KMS-11 (cell line): ENCODE measurements around the gene MEMO1.

Source experiments
- H2AFZ ChIP-seq: fragments of 200-600 bp; sonication (generic); 2 replicates; pipeline ENCODE4 v1.6.1; 2016; ENCODE audit warnings: antibody characterized with exemption, mixed run types, low read depth
- H3K27ac ChIP-seq: fragments of 200-600 bp; sonication (generic); 2 replicates; pipeline ENCODE4 v1.6.1; 2016; ENCODE audit warnings: mild to moderate bottlenecking, mixed run types
- H3K27me3 ChIP-seq: fragments of 200-600 bp; sonication (generic); 2 replicates; pipeline ENCODE4 v1.6.1; 2017; ENCODE audit warnings: mild to moderate bottlenecking, low read depth, mixed run types, moderate library complexity; ENCODE audit not compliant: insufficient read depth
- H3K36me3 ChIP-seq: fragments of 200-600 bp; sonication (generic); 2 replicates; pipeline ENCODE4 v1.6.1; 2017; ENCODE audit warnings: mild to moderate bottlenecking, mixed run types; ENCODE audit not compliant: insufficient read depth
- H3K4me1 ChIP-seq: fragments of 200-600 bp; sonication (generic); 2 replicates; pipeline ENCODE4 v1.6.1; 2016; ENCODE audit warnings: mild to moderate bottlenecking, low read depth, mixed run types; ENCODE audit not compliant: poor library complexity, severe bottlenecking
- H3K4me2 ChIP-seq: fragments of 200-600 bp; sonication (generic); 2 replicates; pipeline ENCODE4 v1.7.0; 2016; ENCODE audit warnings: mild to moderate bottlenecking, mixed run types
- H3K4me3 ChIP-seq: fragments of 200-600 bp; sonication (generic); IDR thresholded peaks from 2 replicates; pipeline ENCODE4 v1.6.1; 2017; ENCODE audit warnings: low read depth, low read length, mixed read lengths; ENCODE audit not compliant: insufficient read depth
- H3K79me2 ChIP-seq: fragments of 200-600 bp; sonication (generic); 2 replicates; pipeline ENCODE4 v1.6.1; 2016; ENCODE audit warnings: low read depth, mixed run types; ENCODE audit not compliant: insufficient read depth
- H3K9ac ChIP-seq: fragments of 200-600 bp; sonication (generic); 2 replicates; pipeline ENCODE4 v1.6.1; 2016; ENCODE audit warnings: mild to moderate bottlenecking, mixed run types
- H4K20me1 ChIP-seq: fragments of 200-600 bp; sonication (generic); 2 replicates; pipeline ENCODE4 v1.6.1; 2016; ENCODE audit warnings: mild to moderate bottlenecking, mixed run types; ENCODE audit not compliant: insufficient read depth
- CTCF ChIP-seq: fragments of 200-600 bp; sonication (generic); conservative IDR thresholded peaks from 2 replicates; pipeline ENCODE4 v1.6.1; 2017; ENCODE audit warnings: low read depth, mild to moderate bottlenecking, antibody characterized with exemption, low read length, moderate library complexity, mixed read lengths

The MEMO1 gene

GRCh38 chr2:31935370-31935769 is 75.4 kb downstream of the MEMO1 start:
- H3K4me3 ChIP-seq = no peak overlapping the region
- no peak overlapping the region for H3K27ac ChIP-seq
- H3K4me2 ChIP-seq = no peak overlapping the region
- no peaks in the 10 kb centered on the region for H3K36me3 ChIP-seq
- no peaks in the 10 kb centered on the region for H3K4me1 ChIP-seq
- no peaks in the 10 kb centered on the region; the same call in 1 of the 2 replicates for H4K20me1 ChIP-seq
- peaks cover 31% of the 10 kb centered on the region for H3K79me2 ChIP-seq
- H3K9ac ChIP-seq = no peak overlapping the region
- no peak overlapping the region for H2AFZ ChIP-seq
- H3K27me3 ChIP-seq = no peaks in the 10 kb centered on the region
- no peak for TF ChIP-seq CTCF

- H3K9ac ChIP-seq = no peak overlapping the region
- no peak overlapping the region for H3K27ac ChIP-seq
- H3K27me3 ChIP-seq = no peaks in the 10 kb centered on the region
- H3K4me1 ChIP-seq = no peaks in the 10 kb centered on the region
- peaks cover 31% of the 10 kb centered on the region for H3K79me2 ChIP-seq
- H4K20me1 ChIP-seq = no peaks in the 10 kb centered on the region
- no peak for TF ChIP-seq CTCF
- H3K36me3 ChIP-seq = no peaks in the 10 kb centered on the region
- H3K4me2 ChIP-seq = no peak overlapping the region
- H3K4me3 ChIP-seq = no peak overlapping the region
- H2AFZ ChIP-seq = no peak overlapping the region
Measured at GRCh38 chr2:31933066-31933465, 77.7 kb downstream of the MEMO1 start.

DNA sequence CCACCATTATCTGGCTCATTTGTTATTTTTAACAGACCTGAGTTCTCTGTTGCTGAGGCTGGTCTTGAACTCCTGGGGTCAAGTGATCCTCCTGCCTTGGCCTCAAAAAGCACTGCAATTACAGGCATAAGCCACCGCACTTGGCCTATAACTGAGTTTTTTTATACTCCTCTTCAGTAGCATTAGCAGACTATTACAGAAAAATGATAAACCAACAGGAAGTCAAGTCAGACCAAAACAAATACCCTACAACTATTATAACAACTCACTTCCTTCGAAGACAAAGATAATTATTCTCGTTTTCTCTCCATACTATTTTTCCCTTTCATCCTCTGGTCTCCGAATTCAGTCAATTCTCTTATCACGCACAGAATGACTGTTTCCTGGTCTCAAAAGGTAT is 78.2 kb downstream of the MEMO1 start:
- no peak overlapping the region for H3K4me3 ChIP-seq
- H3K4me1 ChIP-seq = no peaks in the 10 kb centered on the region
- no peak overlapping the region for H2AFZ ChIP-seq
- no peak for TF ChIP-seq CTCF
- no peak overlapping the region for H3K27ac ChIP-seq
- H3K4me2 ChIP-seq = no peak overlapping the region
- no peaks in the 10 kb centered on the region for H4K20me1 ChIP-seq
- no peak overlapping the region for H3K9ac ChIP-seq
- H3K79me2 ChIP-seq = peaks cover 31% of the 10 kb centered on the region
- H3K27me3 ChIP-seq = no peaks in the 10 kb centered on the region
- H3K36me3 ChIP-seq = no peaks in the 10 kb centered on the region

- H3K27me3 ChIP-seq = no peaks in the 10 kb centered on the region
- no peak overlapping the region for H3K9ac ChIP-seq
- TF ChIP-seq CTCF = no peak
- H4K20me1 ChIP-seq = no peaks in the 10 kb centered on the region
- no peaks in the 10 kb centered on the region for H3K36me3 ChIP-seq
- no peak overlapping the region for H3K4me2 ChIP-seq
- H2AFZ ChIP-seq = no peak overlapping the region
- H3K27ac ChIP-seq = no peak overlapping the region
- H3K4me3 ChIP-seq = no peak overlapping the region
- no peaks in the 10 kb centered on the region for H3K4me1 ChIP-seq
- H3K79me2 ChIP-seq = peaks cover 31% of the 10 kb centered on the region
Measured at GRCh38 chr2:31931916-31932315, 78.9 kb downstream of the MEMO1 start.
